Kidney (tissue), 14 donors: ENCODE results near the gene IL21R. TPM values are rescaled to one million over a fixed set of nuclear protein-coding genes. Genes with fewer than 3 reads are reported as not detected.

Source experiments
- DNase-seq, 5 donors: peaks; one replicate each; pipeline ENCODE4 v3.0.0-alpha.2; 2013 to 2020
- FAIRE-seq: peaks from 2 replicates; lab custom pipeline; 2012; peaks lifted over from hg19 to GRCh38; lab: Jason Lieb, UNC
- H3K27ac ChIP-seq, 2 donors: one replicate each; pipeline ENCODE4 v1.7.0; 2013; ENCODE audit warnings: low read depth in 2 of 2, low read length in 2 of 2, inconsistent platforms in 1 of 2
- H3K27me3 ChIP-seq: one replicate; pipeline ENCODE4 v1.7.1; 2013; ENCODE audit warnings: low read length, inconsistent platforms; ENCODE audit not compliant: control insufficient read depth, insufficient read depth
- H3K36me3 ChIP-seq, 3 donors: one replicate each; pipeline versions ENCODE4 v1.7.0 to v1.7.1; 2013; ENCODE audit warnings: low read length in 3 of 3, control low read depth in 1 of 3, inconsistent platforms in 1 of 3; ENCODE audit not compliant: insufficient read depth in 3 of 3, control insufficient read depth in 2 of 3
- H3K4me1 ChIP-seq, 3 donors: one replicate each; pipeline versions ENCODE4 v1.7.0 to v1.7.1; 2013; ENCODE audit warnings: low read length in 3 of 3, inconsistent platforms in 1 of 3, low read depth in 1 of 3; ENCODE audit not compliant: control insufficient read depth in 2 of 3, insufficient read depth in 2 of 3
- H3K4me3 ChIP-seq, 3 donors: one replicate each; pipeline versions ENCODE4 v1.7.0 to v1.8.1; 2013; ENCODE audit warnings: low read length in 3 of 3, control low read depth in 1 of 3, inconsistent platforms in 1 of 3
- H3K9ac ChIP-seq, 3 donors: one replicate each; pipeline versions ENCODE4 v1.7.0 to v1.7.1; 2013; ENCODE audit warnings: low read length in 3 of 3, control low read depth in 1 of 3, inconsistent platforms in 1 of 3
- H3K9me3 ChIP-seq, 3 donors: one replicate each; pipeline versions ENCODE4 v1.7.0 to v1.7.1; 2013; ENCODE audit warnings: low read length in 3 of 3, control low read depth in 1 of 3, inconsistent platforms in 1 of 3; ENCODE audit not compliant: control insufficient read depth in 2 of 3, insufficient read depth in 1 of 3
- intact Hi-C: fragments of 100-400 bp; cut with DNase I; formaldehyde crosslinking; loops from one replicate; pipeline ENCODE4 v1.11.1; 2022
- polyA plus RNA-seq: library from polyadenylated mRNA; stranded (reverse); fragments of 350-450 nt; fragmentation: Illumina TruSeq; extraction: RNeasy Lipid Tissue Mini Kit (QIAGEN cat#74804); gene quantifications from one replicate; pipeline ENCODE4 v1.2.3, GENCODE V29; 2014; ENCODE audit warnings: low read depth, low replicate concordance; ENCODE audit not compliant: insufficient read depth
- total RNA-seq: library from RNA; stranded (reverse); fragmentation: NEBNext Ultra II Directional; extraction: Animal tissue kit (Norgen Biotek cat#: 25700); gene quantifications from one replicate; pipeline ENCODE4 v1.2.1, GENCODE V29; 2021
- TF ChIP-seq, protein P1 (sequence below): IDR thresholded peaks from 3 replicates; pipeline ENCODE4 v1.5.1; 2012; ENCODE audit warnings: mild to moderate bottlenecking, moderate library complexity, borderline replicate concordance; ENCODE audit not compliant: insufficient read depth; ENCODE audit errors: extremely low read depth
- donor health status: control.
- donor health status: control.
- donor health status: control.
- donor health status: control.
- donor health status: control.
- donor health status: DM: yes; HTN: yes; CAD: no.
- donor health status: Normal renal cell carcinoma (clear cell type).

IL21R gene
- total and polyA plus RNA-seq, 2 donors from 2014 or later = 0.65 to 3.0 TPM

DNA sequence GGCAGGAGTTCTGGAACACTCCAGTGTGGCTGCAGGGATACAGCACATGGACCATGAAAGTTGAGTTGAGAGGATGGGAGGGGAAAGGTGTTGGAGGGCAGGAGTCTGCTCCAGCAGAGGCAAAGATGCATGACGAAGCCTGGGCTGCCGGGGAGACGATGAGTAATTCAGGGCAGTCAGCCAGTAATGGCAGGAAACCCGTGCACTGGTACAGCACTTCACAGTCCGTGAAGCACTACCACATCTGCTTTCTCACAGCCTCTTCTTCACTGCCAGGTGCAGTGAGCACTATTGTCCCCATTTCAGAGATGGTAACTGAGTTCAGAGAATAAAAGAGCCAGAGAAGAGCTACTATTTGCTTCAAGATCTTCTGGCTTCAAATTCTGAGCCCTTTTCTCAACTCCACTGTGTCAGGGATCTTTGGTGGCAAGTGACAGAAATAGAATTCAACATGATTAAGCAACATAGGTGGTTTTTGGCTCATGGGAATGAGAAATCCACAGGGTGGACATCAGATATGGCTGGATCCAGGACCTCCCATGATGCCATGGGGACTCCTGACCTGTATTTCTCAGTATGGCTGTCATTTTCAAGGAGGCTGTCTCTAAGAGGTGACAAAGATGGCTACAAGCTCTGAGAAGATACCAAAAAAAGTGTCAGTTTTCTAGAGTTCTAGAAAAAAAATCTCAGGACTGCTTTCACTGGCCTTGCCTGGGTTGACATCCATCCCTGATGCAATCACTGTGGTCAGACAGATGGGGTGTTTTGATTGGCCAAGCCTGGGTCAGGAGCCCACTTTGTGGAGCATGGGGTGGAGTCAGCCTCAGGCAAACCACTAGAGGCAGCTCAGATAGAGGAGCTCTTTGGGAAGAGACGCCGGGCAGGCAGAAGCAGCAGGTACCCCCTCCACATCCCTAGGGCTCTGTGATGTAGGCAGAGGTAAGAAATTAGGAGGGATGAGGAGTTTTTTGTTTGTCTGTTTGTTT lies 24.7 kb downstream of the IL21R start:
- H3K9me3 ChIP-seq = peaks cover 0 to 14% (median 4%) of the 10 kb centered on the region in 3 donors
- intact Hi-C loops = no loop called here
- H3K27me3 ChIP-seq = no peaks in the 10 kb centered on the region
- H3K36me3 ChIP-seq = no peaks in the 10 kb centered on the region
- no peak overlapping the region for H3K4me3 ChIP-seq
- FAIRE-seq (no peak), DNase-seq (peak in 3 of 5 donors; percentile 36 to 61 (median 36))
- TF ChIP-seq, protein P1, sequence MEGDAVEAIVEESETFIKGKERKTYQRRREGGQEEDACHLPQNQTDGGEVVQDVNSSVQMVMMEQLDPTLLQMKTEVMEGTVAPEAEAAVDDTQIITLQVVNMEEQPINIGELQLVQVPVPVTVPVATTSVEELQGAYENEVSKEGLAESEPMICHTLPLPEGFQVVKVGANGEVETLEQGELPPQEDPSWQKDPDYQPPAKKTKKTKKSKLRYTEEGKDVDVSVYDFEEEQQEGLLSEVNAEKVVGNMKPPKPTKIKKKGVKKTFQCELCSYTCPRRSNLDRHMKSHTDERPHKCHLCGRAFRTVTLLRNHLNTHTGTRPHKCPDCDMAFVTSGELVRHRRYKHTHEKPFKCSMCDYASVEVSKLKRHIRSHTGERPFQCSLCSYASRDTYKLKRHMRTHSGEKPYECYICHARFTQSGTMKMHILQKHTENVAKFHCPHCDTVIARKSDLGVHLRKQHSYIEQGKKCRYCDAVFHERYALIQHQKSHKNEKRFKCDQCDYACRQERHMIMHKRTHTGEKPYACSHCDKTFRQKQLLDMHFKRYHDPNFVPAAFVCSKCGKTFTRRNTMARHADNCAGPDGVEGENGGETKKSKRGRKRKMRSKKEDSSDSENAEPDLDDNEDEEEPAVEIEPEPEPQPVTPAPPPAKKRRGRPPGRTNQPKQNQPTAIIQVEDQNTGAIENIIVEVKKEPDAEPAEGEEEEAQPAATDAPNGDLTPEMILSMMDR = no peak
- H3K9ac ChIP-seq = no peak overlapping the region
- H3K27ac ChIP-seq = no peak overlapping the region
- no peaks in the 10 kb centered on the region for H3K4me1 ChIP-seq

DNA sequence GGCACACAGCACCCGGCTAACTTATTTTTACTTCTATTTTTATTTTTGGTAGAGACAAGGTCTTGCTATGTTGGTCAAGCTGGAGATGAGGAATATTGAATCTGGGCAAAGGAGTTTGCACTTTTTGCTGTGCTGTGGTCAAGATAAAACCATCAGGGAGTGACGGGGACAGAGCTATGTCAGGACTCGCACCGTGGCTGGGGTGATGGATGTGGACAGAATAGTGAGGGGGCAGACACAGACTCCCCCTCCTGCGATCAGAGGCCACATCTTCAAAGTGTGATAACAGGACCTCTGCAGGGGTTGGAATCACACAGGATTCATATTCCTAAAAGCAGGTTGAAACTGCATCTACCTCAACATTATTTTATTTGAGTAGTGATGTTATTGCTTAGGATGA lies 25.6 kb downstream of the IL21R start:
- Histone ChIP-seq H3K9me3 (peaks cover 0 to 6% (median 4%) of the 10 kb centered on the region in 3 donors), H3K36me3 (no peaks in the 10 kb centered on the region), H3K27ac (no peak overlapping the region), H3K27me3 (no peaks in the 10 kb centered on the region), H3K4me1 (no peaks in the 10 kb centered on the region), H3K9ac (no peak overlapping the region), H3K4me3 (no peak overlapping the region)
- DNase-seq (no peak), FAIRE-seq (no peak)
- TF ChIP-seq, protein P1 = no peak
- intact Hi-C loops = no loop called here

DNA sequence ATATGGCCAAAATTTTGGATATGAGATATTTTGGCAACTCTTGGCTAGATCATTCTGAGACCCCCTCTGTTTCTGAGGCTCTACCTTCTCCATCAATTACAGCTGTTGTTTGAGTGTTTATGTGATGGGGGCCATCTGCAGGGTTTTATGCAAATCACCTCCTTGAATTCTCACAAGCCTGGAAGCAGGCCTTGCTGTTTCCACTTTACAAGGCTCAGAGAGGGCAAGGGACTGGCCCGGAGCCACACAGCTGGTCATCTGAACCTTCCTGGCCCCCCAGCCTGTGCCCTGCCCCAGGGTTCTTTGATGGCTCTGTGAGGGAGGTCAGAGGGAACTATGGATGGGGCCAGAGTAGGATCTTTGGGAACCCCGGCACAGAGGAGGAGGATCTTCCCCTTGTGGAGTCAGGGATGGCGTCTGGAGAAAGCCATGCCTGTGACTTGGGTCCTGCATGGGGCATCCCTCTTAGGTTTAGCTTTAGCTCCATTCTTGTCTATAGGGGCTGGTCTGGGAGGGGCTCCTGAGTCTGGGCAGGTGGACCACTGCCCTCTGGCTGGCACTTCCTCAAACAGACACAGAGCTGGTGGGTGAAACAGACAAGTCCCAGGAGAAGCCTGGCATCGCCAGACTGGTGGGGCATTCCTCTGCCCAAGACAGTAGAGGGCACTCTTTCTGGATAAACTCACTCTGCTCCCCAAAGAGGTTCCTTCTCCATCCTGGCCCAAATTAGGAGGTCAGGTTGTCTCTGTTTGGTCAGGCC lies 26.2 kb downstream of the IL21R start:
- Histone ChIP-seq H3K9ac (no peak overlapping the region), H3K4me1 (no peaks in the 10 kb centered on the region), H3K36me3 (no peaks in the 10 kb centered on the region), H3K9me3 (no peaks in the 10 kb centered on the region), H3K27ac (no peak overlapping the region), H3K4me3 (no peak overlapping the region), H3K27me3 (no peaks in the 10 kb centered on the region)
- no peak for DNase-seq
- intact Hi-C loops = no loop called here
- TF ChIP-seq, protein P1 = no peak
- no peak for FAIRE-seq
